Heart right ventricle (tissue), 16 donors: ENCODE data around the gene NCDN. TPM values are rescaled to one million over a fixed set of nuclear protein-coding genes. Genes with fewer than 3 reads are reported as not detected.

Source experiments
- ATAC-seq, 8 donors: fragments of 200-7000 bp; cut with Tn5 transposase; one replicate each; pipeline ENCODE4 v1.9.1; 2020; ENCODE audit warnings: mild to moderate bottlenecking in 8 of 8, moderate library complexity in 8 of 8, moderate number of reproducible peaks in 1 of 8
- DNase-seq, 2 donors: peaks; one replicate each; pipeline ENCODE4 v3.0.0-alpha.2; 2020
- H3K27ac ChIP-seq, 10 donors: fragments of 200-600 bp; sonication (generic) in 2 of 10; one replicate each; pipeline versions ENCODE4 v1.5.0 to v1.8.0; 2020 to 2022; ENCODE audit warnings: mild to moderate bottlenecking in 3 of 10
- H3K27me3 ChIP-seq, 7 donors: fragments of 200-600 bp; one replicate each; pipeline ENCODE4 v1.8.0; 2021 to 2022; ENCODE audit warnings: mild to moderate bottlenecking in 2 of 7
- H3K36me3 ChIP-seq, 9 donors: fragments of 200-600 bp; sonication (generic) in 1 of 9; one replicate each; pipeline versions ENCODE4 v1.5.0 to v1.8.0; 2020 to 2022; ENCODE audit warnings: mild to moderate bottlenecking in 2 of 9
- H3K4me1 ChIP-seq, 9 donors: fragments of 200-600 bp; sonication (generic) in 1 of 9; one replicate each; pipeline versions ENCODE4 v1.5.0 to v1.8.0; 2020 to 2022; ENCODE audit warnings: mild to moderate bottlenecking in 4 of 9
- H3K4me3 ChIP-seq, 10 donors: fragments of 200-600 bp; sonication (generic) in 2 of 10; one replicate each; pipeline versions ENCODE4 v1.5.0 to v1.8.0; 2020 to 2022; ENCODE audit warnings: mild to moderate bottlenecking in 7 of 10, moderate library complexity in 2 of 10
- H3K9me3 ChIP-seq, 11 donors: fragments of 200-600 bp in 10 of 11; sonication (generic) in 2 of 11; one replicate each; pipeline versions ENCODE4 v1.5.0 to v1.8.0; 2013 to 2022; ENCODE audit warnings: mild to moderate bottlenecking in 2 of 11, control low read depth in 1 of 11, moderate library complexity in 1 of 11
- CTCF ChIP-seq, 9 donors: fragments of 200-600 bp; sonication (generic) in 2 of 9; IDR thresholded peaks; one replicate each; pipeline versions ENCODE4 v1.5.0 to v1.8.0; 2021 to 2022; ENCODE audit warnings: antibody characterized with exemption in 9 of 9, mild to moderate bottlenecking in 5 of 9, moderate library complexity in 1 of 9
- WGBS, 2 donors: extraction: QIAGEN DNeasy Blood & Tissue Kit; methylation state at CpG; one replicate each; pipeline ENCODE4 v1.1.7; 2013; ENCODE audit warnings: inconsistent platforms in 1 of 2; 5-methylcytosine and 5-hydroxymethylcytosine counted together
- intact Hi-C, 10 donors: fragments of 100-400 bp; cut with DNase I; formaldehyde crosslinking; loops; one replicate each; pipeline versions ENCODE4 v1.11.1 to v1.14.2; 2022
- polyA plus RNA-seq, 2 donors: library from polyadenylated mRNA; stranded (reverse); fragments of 200-250 nt; gene quantifications; one replicate each; pipeline ENCODE4 v1.2.3, GENCODE V29; 2013
- total RNA-seq, 10 donors: library from RNA; stranded (reverse); fragmentation: NEBNext Ultra II Directional in 3 of 10; extraction: Animal tissue kit (Norgen Biotek cat#: 25700) in 3 of 10; gene quantifications; one replicate each; pipeline versions ENCODE4 v1.2.1 to v1.2.4, GENCODE V29; 2021 to 2023
- donor health status: Arrhythmogenic right ventricular cardiomyopathy.
- donor health status: ischemic (EF 13 %, LVEDD 7.1; RV severe dilation, severe dysfunction).
- donor health status: healthy with polysubstance abuse.
- donor health status: DM: no; HTN: yes; CAD: no.
- donor health status: DM: no; HTN: no; CAD: no.
- donor health status: ischemic (EF 25% LVEDD 6.9; RV normal size, moderate dysfunction).
- donor health status: ischemic (EF 25% LVEDD 5.7; RV mildly dilated, moderate dysfunction).
- donor health status: healthy.
- donor health status: DM: yes; HTN: yes; CAD: no.
- donor health status: Ischemic cardiomyopathy.
- donor health status: ischemic (EF 35%, LVEDD 5.7; RV mildly dilated, moderate dysfunction).
- donor health status: nonischemic (EF 11% LVEDD 7.7; RV severe dilation, severe dysfunction).
- donor health status: DM: yes; HTN: yes; CAD: no.
- donor health status: PGD.
- donor health status: ischemic (EF 29% LVEDD 5.4; RV normal size, mild dysfunction).
- donor health status: nonischemic (EF 23%, LVEDD 6.1; RV moderate dilation, normal function).

NCDN gene
- total and polyA plus RNA-seq, 12 donors, result 15.3 to 51.7 (median 33.2) TPM

DNA sequence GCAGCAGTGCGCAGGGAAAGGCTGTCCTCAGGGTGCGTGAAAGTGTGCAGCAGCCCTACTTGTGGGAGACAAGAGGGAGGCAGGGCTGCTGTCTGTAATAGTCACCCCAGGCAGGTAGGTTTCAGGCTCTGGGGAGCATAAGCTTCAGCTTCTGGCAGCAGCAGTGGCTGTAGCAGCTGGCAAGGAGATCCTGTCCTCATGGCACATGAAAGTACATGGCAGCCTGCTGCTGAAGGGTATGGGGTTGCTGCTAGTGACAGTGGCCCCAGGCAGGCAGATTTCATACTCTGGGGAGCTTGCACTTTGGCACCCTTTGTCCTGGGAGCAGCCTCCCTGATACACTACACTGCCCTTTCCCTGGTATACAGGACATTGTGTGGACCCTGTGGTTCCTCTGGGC lies 26.7 kb upstream of the NCDN start:
- peak; percentile 29 to 92 (median 76) for ATAC-seq
- Histone ChIP-seq H3K4me1 (peaks cover 2 to 52% (median 25%) of the 10 kb centered on the region in 9 donors), H3K36me3 (peaks cover 0 to 21% (median 0%) of the 10 kb centered on the region in 9 donors), H3K4me3 (no peak overlapping the region), H3K9me3 (peaks cover 0 to 18% (median 0%) of the 10 kb centered on the region in 11 donors), H3K27me3 (no peaks in the 10 kb centered on the region), H3K27ac (peak overlapping the region in 6 of 10 donors; percentile 5 to 65 (median 34))
- intact Hi-C loops, result no loop called here
- no peak for TF ChIP-seq CTCF (IDR thresholded peaks at IDR 0.05)
- DNase-seq, result no peak
- 78 to 87% methylated on average over 2 of the region's 2 CpGs for WGBS, 2 donors

GRCh38 chr1:35531368-35531767 lies 26.2 kb upstream of the NCDN start:
- H3K9me3 ChIP-seq, result peaks cover 0 to 18% (median 0%) of the 10 kb centered on the region in 11 donors
- H3K27me3 ChIP-seq, result no peaks in the 10 kb centered on the region
- no peak for TF ChIP-seq CTCF (IDR thresholded peaks at IDR 0.05)
- no peak overlapping the region for H3K4me3 ChIP-seq
- peak overlapping the region in 6 of 10 donors; percentile 5 to 65 (median 34) for H3K27ac ChIP-seq
- intact Hi-C loops, result no loop called here
- DNase-seq (no peak), ATAC-seq (peak in 6 of 8 donors; percentile 31 to 63 (median 40))
- H3K36me3 ChIP-seq, result peaks cover 0 to 21% (median 0%) of the 10 kb centered on the region in 9 donors
- H3K4me1 ChIP-seq, result peaks cover 2 to 55% (median 25%) of the 10 kb centered on the region in 9 donors
- 58 to 71% methylated on average over 6 of the region's 6 CpGs for WGBS, 2 donors

GRCh38 chr1:35532497-35533223 lies 24.9 kb upstream of the NCDN start:
- intact Hi-C loops, result no loop called here
- peak in 1 of 8 donors; percentile 54 for ATAC-seq
- no peak overlapping the region for H3K4me3 ChIP-seq
- peaks cover 0 to 18% (median 0%) of the 10 kb centered on the region in 11 donors for H3K9me3 ChIP-seq
- H3K27me3 ChIP-seq, result no peaks in the 10 kb centered on the region
- 36 to 63% methylated on average over 1 of the region's 1 CpG for WGBS, 2 donors
- DNase-seq, result no peak
- peak overlapping the region in 6 of 10 donors; percentile 1 to 58 (median 25) for H3K27ac ChIP-seq
- TF ChIP-seq CTCF (IDR thresholded peaks at IDR 0.05), result no peak
- peaks cover 0 to 21% (median 0%) of the 10 kb centered on the region in 9 donors for H3K36me3 ChIP-seq
- peaks cover 2 to 66% (median 37%) of the 10 kb centered on the region in 9 donors for H3K4me1 ChIP-seq

DNA sequence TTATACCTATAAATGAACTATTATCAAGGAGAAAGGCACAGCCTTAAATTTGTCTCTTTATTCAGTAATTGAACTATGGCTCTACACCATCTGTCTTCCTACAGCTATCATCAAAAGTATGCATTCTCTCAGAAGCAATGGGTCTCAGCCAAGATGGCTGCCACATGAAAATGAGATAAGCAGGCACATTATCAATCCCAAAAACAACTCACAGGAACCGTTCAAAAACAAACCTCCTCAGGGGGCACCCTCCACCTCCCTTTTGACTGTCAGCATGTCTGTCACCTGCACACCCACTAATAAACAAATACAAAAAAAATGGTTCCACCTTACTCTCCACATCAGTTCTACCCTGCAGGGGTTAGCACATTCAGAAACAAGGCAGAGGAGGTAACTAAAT lies 24.0 kb upstream of the NCDN start:
- no peak for TF ChIP-seq CTCF (IDR thresholded peaks at IDR 0.05)
- H3K4me1 ChIP-seq, result peaks cover 2 to 75% (median 44%) of the 10 kb centered on the region in 9 donors
- 8 to 10% methylated on average over 1 of the region's 1 CpG for WGBS, 2 donors
- H3K9me3 ChIP-seq, result peaks cover 0 to 18% (median 0%) of the 10 kb centered on the region in 11 donors
- no peak overlapping the region for H3K4me3 ChIP-seq
- H3K27ac ChIP-seq, result peak overlapping the region in 5 of 10 donors; percentile 1 to 58 (median 18)
- no peaks in the 10 kb centered on the region for H3K27me3 ChIP-seq
- no peak for DNase-seq
- intact Hi-C loops, result no loop called here
- no peak for ATAC-seq
- peaks cover 0 to 25% (median 0%) of the 10 kb centered on the region in 9 donors for H3K36me3 ChIP-seq
